Measurements from ENCODE around the gene CCDC30.

DNA sequence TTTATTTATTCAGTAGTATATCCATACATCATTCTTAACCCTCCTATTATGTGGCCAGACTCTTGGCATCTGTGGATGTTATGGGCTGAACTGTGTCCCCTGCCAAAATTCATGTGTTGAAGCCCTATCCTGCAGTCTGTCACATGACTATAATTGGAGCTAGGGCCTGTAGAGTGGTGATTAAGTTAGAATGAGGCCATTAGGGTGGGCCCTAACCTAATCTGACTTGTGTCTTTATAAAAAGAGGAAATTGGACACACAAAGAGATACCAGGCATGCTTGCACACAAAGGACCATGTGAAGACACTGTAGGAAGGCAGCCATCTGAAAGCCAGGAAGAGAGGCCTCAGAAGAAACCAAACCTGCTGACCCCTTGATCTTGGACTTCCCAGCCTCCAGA, 13.8 kb upstream of the CCDC30 start:
- TF ChIP-seq, protein P1, sequence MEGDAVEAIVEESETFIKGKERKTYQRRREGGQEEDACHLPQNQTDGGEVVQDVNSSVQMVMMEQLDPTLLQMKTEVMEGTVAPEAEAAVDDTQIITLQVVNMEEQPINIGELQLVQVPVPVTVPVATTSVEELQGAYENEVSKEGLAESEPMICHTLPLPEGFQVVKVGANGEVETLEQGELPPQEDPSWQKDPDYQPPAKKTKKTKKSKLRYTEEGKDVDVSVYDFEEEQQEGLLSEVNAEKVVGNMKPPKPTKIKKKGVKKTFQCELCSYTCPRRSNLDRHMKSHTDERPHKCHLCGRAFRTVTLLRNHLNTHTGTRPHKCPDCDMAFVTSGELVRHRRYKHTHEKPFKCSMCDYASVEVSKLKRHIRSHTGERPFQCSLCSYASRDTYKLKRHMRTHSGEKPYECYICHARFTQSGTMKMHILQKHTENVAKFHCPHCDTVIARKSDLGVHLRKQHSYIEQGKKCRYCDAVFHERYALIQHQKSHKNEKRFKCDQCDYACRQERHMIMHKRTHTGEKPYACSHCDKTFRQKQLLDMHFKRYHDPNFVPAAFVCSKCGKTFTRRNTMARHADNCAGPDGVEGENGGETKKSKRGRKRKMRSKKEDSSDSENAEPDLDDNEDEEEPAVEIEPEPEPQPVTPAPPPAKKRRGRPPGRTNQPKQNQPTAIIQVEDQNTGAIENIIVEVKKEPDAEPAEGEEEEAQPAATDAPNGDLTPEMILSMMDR (IDR thresholded peaks at IDR 0.05), result no peak
- TF ChIP-seq POLR2A (IDR thresholded peaks at IDR 0.05) (no peak), POLR2AphosphoS5 (IDR thresholded peaks at IDR 0.05) (no peak), EP300 (IDR thresholded peaks at IDR 0.05) (no peak)

All from upper lobe of left lung (tissue), 4 donors.